ENCODE data around the gene CDC45. TPM values are rescaled to one million over a fixed set of nuclear protein-coding genes. Genes with fewer than 3 reads are reported as not detected.

CDC45 gene
- total and polyA plus RNA-seq, 2 of the 13 experiments (the other 11 are each of a cell fraction or from before 2014, with no cell fraction given), result 14.4 to 36.3 TPM

DNA sequence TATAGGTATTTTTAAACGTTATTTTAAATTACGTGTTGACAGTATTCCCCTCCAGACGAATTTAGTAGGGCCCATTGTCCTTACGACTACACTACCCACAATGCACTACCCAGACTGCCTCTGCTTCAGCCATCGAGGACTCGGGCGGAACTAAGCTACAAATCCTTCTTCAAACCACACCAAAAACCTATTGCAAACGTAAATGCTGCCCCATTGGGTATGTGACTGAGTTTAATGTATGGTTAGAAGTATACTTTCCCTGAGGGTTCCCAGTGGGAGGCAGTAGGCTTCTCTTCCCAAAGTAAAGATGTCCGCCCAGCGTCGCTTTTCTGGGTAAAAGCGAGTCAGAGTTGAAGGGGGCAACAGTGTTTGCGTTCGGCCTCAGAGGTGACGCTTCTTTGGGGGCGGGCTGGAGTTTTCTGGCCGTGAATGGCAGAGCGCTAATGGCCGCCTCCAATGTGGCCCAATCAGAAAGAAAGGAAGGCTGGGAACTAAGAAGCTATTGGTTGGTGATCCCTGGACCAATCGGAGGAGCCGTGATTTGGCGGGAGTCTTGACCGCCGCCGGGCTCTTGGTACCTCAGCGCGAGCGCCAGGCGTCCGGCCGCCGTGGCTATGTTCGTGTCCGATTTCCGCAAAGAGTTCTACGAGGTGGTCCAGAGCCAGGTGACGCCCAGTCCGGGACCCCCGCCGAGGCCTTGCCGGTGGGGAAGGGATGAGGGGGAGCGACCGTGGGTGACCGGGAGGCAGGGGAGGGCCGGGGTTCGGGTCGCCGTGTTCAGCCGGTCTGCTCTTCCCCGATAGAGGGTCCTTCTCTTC, at the start of gene CDC45 (continued):
- TF ChIP-seq SUZ12 (IDR thresholded peaks at IDR 0.05; ENCODE audit: low read depth, low read length) (peak; percentile 49), HNRNPUL1 (IDR thresholded peaks at IDR 0.05; ENCODE audit: low read depth, low read length) (no peak), ASH2L (IDR thresholded peaks at IDR 0.05; ENCODE audit: insufficient read length, low read depth, low read length) (peak; percentile 74), NFRKB (IDR thresholded peaks at IDR 0.05) (peak; percentile 82), ZNF768 (CRISPR knock-in tag; IDR thresholded peaks at IDR 0.05) (0 out of 2 replicates have a peak, but pooled peaks have one; percentile 20), TOPORS (CRISPR knock-in tag; IDR thresholded peaks at IDR 0.05) (no peak), BORCS8-MEF2B (CRISPR knock-in tag; IDR thresholded peaks at IDR 0.05) (peak; percentile 50; the same call in 1 of the 2 replicates), NPAS2 (CRISPR knock-in tag; IDR thresholded peaks at IDR 0.05; ENCODE audit: borderline replicate concordance) (no peak), ERF (CRISPR knock-in tag; IDR thresholded peaks at IDR 0.05) (no peak), ZNF749 (CRISPR knock-in tag; IDR thresholded peaks at IDR 0.05; ENCODE audit: borderline replicate concordance) (0 out of 2 replicates have a peak, but pooled peaks have one; percentile 55), AHR (CRISPR knock-in tag; IDR thresholded peaks at IDR 0.05) (no peak), MBD4 (IDR thresholded peaks at IDR 0.05; ENCODE audit: borderline replicate concordance, low read length) (no peak), MYC (CRISPR knock-in tag; IDR thresholded peaks at IDR 0.05; ENCODE audit: borderline replicate concordance) (peak; percentile 36; the same call in 1 of the 2 replicates), EHMT2 (IDR thresholded peaks at IDR 0.05; ENCODE audit: borderline replicate concordance, low read depth, low read length) (peak; percentile 28; the same call in 1 of the 2 replicates)
- TF ChIP-seq, protein P1, sequence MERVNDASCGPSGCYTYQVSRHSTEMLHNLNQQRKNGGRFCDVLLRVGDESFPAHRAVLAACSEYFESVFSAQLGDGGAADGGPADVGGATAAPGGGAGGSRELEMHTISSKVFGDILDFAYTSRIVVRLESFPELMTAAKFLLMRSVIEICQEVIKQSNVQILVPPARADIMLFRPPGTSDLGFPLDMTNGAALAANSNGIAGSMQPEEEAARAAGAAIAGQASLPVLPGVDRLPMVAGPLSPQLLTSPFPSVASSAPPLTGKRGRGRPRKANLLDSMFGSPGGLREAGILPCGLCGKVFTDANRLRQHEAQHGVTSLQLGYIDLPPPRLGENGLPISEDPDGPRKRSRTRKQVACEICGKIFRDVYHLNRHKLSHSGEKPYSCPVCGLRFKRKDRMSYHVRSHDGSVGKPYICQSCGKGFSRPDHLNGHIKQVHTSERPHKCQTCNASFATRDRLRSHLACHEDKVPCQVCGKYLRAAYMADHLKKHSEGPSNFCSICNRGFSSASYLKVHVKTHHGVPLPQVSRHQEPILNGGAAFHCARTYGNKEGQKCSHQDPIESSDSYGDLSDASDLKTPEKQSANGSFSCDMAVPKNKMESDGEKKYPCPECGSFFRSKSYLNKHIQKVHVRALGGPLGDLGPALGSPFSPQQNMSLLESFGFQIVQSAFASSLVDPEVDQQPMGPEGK (CRISPR knock-in tag; IDR thresholded peaks at IDR 0.05), result peak; percentile 18
- TF ChIP-seq, protein P2, sequence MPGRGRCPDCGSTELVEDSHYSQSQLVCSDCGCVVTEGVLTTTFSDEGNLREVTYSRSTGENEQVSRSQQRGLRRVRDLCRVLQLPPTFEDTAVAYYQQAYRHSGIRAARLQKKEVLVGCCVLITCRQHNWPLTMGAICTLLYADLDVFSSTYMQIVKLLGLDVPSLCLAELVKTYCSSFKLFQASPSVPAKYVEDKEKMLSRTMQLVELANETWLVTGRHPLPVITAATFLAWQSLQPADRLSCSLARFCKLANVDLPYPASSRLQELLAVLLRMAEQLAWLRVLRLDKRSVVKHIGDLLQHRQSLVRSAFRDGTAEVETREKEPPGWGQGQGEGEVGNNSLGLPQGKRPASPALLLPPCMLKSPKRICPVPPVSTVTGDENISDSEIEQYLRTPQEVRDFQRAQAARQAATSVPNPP (CRISPR knock-in tag; IDR thresholded peaks at IDR 0.05), result peak; percentile 57; the same call in 1 of the 2 replicates
- TF ChIP-seq, protein P3, sequence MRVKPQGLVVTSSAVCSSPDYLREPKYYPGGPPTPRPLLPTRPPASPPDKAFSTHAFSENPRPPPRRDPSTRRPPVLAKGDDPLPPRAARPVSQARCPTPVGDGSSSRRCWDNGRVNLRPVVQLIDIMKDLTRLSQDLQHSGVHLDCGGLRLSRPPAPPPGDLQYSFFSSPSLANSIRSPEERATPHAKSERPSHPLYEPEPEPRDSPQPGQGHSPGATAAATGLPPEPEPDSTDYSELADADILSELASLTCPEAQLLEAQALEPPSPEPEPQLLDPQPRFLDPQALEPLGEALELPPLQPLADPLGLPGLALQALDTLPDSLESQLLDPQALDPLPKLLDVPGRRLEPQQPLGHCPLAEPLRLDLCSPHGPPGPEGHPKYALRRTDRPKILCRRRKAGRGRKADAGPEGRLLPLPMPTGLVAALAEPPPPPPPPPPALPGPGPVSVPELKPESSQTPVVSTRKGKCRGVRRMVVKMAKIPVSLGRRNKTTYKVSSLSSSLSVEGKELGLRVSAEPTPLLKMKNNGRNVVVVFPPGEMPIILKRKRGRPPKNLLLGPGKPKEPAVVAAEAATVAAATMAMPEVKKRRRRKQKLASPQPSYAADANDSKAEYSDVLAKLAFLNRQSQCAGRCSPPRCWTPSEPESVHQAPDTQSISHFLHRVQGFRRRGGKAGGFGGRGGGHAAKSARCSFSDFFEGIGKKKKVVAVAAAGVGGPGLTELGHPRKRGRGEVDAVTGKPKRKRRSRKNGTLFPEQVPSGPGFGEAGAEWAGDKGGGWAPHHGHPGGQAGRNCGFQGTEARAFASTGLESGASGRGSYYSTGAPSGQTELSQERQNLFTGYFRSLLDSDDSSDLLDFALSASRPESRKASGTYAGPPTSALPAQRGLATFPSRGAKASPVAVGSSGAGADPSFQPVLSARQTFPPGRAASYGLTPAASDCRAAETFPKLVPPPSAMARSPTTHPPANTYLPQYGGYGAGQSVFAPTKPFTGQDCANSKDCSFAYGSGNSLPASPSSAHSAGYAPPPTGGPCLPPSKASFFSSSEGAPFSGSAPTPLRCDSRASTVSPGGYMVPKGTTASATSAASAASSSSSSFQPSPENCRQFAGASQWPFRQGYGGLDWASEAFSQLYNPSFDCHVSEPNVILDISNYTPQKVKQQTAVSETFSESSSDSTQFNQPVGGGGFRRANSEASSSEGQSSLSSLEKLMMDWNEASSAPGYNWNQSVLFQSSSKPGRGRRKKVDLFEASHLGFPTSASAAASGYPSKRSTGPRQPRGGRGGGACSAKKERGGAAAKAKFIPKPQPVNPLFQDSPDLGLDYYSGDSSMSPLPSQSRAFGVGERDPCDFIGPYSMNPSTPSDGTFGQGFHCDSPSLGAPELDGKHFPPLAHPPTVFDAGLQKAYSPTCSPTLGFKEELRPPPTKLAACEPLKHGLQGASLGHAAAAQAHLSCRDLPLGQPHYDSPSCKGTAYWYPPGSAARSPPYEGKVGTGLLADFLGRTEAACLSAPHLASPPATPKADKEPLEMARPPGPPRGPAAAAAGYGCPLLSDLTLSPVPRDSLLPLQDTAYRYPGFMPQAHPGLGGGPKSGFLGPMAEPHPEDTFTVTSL (CRISPR knock-in tag; IDR thresholded peaks at IDR 0.05; ENCODE audit: borderline replicate concordance), result 0 out of 2 replicates have a peak, but pooled peaks have one; percentile 15
- TF ChIP-seq, protein P4, sequence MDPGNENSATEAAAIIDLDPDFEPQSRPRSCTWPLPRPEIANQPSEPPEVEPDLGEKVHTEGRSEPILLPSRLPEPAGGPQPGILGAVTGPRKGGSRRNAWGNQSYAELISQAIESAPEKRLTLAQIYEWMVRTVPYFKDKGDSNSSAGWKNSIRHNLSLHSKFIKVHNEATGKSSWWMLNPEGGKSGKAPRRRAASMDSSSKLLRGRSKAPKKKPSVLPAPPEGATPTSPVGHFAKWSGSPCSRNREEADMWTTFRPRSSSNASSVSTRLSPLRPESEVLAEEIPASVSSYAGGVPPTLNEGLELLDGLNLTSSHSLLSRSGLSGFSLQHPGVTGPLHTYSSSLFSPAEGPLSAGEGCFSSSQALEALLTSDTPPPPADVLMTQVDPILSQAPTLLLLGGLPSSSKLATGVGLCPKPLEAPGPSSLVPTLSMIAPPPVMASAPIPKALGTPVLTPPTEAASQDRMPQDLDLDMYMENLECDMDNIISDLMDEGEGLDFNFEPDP (CRISPR knock-in tag; conservative IDR thresholded peaks at IDR 0.05), result no peak

All from HepG2 (cell line).